Keratinocyte (primary cell): Measurements from ENCODE around the gene FGF7.

ENCODE experiments used
- EZH2 ChIP-seq: IDR thresholded peaks from one replicate; pipeline ENCODE4 v1.6.1; 2012; ENCODE audit warnings: inconsistent platforms, mild to moderate bottlenecking, low read length, moderate library complexity
- TF ChIP-seq, protein P1 (sequence below), 3 experiments: IDR thresholded peaks in 1 of 3; conservative IDR thresholded peaks in 1 of 3; optimal IDR thresholded peaks in 1 of 3; 2 replicates in 2 of 3; 3 replicates in 1 of 3; pipeline versions ENCODE3 to v1.5.1; 2011; ENCODE audit warnings: low read length in 3 of 3, mild to moderate bottlenecking in 3 of 3, moderate library complexity in 2 of 3, control low read depth in 1 of 3, inconsistent platforms in 1 of 3; ENCODE audit not compliant: insufficient read depth in 2 of 3; ENCODE audit errors: extremely low read depth in 1 of 3

DNA sequence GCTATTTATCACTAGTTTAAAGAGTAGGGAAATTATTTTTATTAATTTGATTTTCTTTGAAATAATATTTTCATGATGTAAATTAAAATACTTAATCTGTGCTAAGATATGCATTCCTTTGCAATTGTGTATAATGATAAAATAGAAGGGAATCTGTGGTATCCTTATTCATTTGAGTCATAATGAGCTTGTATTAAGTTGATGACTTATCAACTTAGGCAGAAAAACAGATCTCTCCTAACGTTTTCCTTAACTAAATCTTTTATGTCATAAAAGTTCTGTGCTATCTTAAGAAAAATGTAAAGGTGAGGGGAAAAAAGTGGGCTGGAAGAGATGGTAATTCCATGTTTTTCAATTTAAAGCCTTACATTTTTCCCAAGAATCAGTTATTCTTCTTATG, 1.9 kb downstream of the FGF7 start:
- TF ChIP-seq, protein P1, sequence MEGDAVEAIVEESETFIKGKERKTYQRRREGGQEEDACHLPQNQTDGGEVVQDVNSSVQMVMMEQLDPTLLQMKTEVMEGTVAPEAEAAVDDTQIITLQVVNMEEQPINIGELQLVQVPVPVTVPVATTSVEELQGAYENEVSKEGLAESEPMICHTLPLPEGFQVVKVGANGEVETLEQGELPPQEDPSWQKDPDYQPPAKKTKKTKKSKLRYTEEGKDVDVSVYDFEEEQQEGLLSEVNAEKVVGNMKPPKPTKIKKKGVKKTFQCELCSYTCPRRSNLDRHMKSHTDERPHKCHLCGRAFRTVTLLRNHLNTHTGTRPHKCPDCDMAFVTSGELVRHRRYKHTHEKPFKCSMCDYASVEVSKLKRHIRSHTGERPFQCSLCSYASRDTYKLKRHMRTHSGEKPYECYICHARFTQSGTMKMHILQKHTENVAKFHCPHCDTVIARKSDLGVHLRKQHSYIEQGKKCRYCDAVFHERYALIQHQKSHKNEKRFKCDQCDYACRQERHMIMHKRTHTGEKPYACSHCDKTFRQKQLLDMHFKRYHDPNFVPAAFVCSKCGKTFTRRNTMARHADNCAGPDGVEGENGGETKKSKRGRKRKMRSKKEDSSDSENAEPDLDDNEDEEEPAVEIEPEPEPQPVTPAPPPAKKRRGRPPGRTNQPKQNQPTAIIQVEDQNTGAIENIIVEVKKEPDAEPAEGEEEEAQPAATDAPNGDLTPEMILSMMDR (optimal IDR thresholded peaks at IDR 0.05 in 1 of 3, IDR thresholded peaks at IDR 0.05 in 1 of 3, conservative IDR thresholded peaks at IDR 0.05 in 1 of 3; ENCODE audit: extremely low read depth in 1 of 3, insufficient read depth in 2 of 3, low read length in 3 of 3): no peak
- no peak for TF ChIP-seq EZH2
